H4 (cell line): ENCODE measurements around the gene HPSE2. TPM values are rescaled to one million over a fixed set of nuclear protein-coding genes. Genes with fewer than 3 reads are reported as not detected.
A peak's percentile ranks its signal among the peaks of the same experiment; 100 is the strongest.

Experiments
- DNase-seq: peaks from one replicate; pipeline ENCODE4 v3.0.0-alpha.2; 2015; ENCODE audit warnings: low spot score
- total RNA-seq: library from RNA; depleted of rRNA; stranded (reverse); fragments of >200 nt; shearing (Covaris generic); gene quantifications from 2 replicates; pipeline ENCODE4 v1.2.3, GENCODE V29; 2014

The HPSE2 gene
- total RNA-seq, 1 experiment from 2014 or later: not detected

GRCh38 chr10:98433881-98434732, 801.5 kb downstream of the HPSE2 start:
- DNase-seq: no peak

DNA sequence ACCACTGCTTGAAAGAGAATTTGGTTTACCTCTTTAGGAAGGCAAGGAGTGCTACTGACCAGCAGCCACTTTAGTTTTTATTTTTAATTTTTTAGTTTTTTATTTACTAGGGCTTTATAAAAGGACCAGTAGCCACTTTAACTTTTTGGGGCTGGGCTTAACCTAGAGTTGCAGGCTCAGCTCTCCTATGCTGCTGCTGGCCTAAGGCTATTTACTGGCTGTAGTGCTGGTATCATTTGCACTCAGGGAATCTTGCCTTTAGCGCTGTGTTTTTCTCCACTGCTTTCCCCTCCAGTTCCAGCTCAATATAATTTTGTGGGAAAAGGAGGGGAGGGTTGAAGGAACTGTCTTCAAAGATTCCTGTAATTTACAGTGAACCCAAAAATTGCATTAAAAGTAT, 802.3 kb downstream of the HPSE2 start:
- DNase-seq: no peak

- DNase-seq: no peak
Measured at GRCh38 chr10:98432330-98432729, 803.3 kb downstream of the HPSE2 start.

- no peak for DNase-seq
Measured at GRCh38 chr10:98431016-98431415, 804.6 kb downstream of the HPSE2 start.

DNA sequence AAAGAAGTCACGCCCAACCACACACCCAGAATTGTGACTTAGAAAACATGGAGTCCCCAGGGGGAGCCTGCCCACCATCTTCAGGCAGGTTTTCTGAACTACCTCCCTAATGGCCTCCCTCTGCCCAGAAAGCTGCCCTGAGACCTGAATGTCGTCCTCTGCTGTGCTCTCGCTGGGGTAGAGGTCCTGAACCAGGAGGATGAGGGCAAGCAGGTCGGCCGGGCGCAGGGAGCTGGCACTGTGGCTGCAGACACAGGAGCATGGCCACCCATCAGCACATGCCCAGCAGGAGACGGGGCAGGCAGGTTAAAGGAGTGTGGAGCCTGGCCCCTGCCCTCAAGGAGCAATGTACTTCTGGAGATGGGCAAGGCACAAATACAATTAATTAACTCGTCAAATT, 805.2 kb downstream of the HPSE2 start:
- no peak for DNase-seq

- DNase-seq: no peak
Measured at GRCh38 chr10:98429320-98430072, 806.2 kb downstream of the HPSE2 start.

DNA sequence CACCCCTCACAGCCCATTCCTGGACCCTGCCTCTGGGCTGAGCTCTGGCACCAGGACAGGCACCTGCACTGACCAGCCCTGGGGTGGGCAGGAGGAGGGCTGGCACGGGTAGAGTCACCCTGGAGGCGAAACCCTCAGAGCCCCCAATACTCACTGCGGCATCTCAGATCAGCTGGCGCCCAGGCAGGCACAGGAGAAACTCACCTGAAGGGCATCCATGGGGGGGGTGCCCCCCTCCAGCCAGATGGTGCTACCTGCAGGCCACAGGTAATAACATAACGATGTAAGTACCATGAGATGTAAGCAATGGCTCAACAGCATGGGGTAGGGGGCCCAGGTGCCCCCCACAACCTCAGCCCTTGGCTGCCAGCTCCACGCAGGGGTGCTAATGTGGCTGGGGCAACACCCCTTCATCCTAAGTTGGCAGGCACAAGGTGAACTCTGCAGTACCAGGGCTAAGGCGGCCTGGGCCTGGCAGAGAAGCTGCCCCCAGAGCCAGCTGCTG, 808.6 kb downstream of the HPSE2 start:
- DNase-seq: no peak

DNA sequence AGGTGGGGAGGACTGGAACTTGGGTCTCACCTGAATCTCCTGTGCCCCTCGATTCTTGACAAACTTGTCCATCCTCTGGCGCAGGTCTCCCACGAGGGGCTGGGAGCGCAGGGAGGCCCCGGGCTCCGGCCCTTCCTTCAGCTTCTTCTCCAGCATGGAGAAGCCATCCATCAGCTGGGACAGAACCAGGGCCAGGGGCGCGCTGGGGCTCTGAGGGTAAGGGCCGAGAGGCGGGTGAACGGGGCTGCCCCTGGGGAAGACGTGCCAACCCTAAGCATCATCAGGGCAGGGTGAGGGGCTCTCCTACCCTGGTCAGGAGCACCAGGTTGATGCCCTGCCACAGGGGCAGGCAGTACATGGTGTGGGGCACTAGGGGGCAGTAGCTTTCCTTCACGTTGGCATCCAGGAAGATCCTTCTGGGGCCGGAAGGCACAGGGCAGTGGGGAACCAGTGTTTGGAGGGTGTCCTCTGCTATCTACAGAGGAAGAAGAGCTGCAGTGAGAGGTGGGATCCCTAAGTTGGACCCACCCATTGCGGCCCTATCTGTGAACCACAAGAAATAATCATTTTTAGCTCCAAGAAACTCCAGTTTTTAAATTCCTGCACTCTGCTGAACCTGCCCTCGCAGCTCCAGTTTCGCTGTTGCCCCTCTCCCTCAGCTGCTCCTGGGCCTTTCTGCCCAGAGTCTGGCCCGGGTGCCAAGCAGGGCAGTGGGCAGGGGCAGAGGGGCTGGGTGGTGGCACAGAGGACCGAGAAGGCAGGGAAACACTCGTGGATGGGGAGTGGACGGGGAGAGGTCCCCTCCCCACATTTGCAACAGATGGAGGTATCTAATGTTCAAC, 809.9 kb downstream of the HPSE2 start:
- peak; percentile 38 for DNase-seq

DNA sequence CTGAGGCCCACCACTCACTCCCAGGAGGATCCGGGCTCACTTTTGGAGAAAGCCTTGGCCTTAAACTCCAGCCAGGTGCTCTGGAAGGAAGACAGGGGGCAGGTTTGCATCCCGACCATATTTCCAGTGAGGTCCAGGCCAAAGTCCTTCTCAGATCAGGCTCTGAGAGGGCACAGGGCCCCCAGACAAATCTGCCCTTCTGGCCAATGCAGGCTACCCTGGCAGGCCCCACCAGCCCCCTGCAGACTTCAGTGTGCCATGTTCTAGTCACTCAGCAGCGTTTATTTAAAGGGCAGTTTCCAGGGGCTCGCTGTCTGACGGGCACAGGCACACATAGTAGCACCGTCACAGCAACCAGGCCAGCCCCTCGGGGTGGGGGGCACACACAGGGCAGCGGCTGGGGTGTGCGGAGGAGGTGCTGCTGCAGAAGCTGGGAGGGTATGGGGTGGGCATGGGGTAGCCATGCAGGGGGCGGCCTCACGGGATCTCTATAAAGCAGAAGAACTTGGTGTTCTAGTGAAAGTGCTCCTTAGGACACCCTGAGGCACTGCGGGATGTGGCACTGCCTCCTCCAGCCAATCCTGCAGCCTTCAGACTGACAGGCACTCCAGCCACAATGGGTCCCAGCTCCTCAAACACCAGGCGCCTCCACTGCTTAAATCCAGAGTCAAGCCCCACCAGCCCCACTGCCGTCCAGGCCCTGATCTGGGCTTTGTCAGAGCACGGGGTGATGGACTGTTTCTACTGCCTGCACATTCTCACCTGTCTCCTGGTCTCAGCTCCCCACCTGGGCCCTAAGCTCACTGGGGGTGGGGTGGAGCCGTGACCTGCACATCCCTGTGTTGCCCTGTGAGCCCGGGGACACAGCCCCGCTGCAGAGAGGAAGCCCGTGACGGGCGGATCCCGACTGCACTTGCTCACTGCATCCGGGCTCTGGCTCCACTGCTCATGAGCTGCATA, 811.1 kb downstream of the HPSE2 start:
- DNase-seq: no peak

GRCh38 chr10:98423691-98424120, 811.9 kb downstream of the HPSE2 start:
- no peak for DNase-seq

GRCh38 chr10:98422182-98422581, 813.5 kb downstream of the HPSE2 start:
- no peak for DNase-seq

- no peak for DNase-seq
Measured at GRCh38 chr10:98420786-98421185, 814.9 kb downstream of the HPSE2 start.

- no peak for DNase-seq
Measured at GRCh38 chr10:98419469-98420261, 816.0 kb downstream of the HPSE2 start.

DNA sequence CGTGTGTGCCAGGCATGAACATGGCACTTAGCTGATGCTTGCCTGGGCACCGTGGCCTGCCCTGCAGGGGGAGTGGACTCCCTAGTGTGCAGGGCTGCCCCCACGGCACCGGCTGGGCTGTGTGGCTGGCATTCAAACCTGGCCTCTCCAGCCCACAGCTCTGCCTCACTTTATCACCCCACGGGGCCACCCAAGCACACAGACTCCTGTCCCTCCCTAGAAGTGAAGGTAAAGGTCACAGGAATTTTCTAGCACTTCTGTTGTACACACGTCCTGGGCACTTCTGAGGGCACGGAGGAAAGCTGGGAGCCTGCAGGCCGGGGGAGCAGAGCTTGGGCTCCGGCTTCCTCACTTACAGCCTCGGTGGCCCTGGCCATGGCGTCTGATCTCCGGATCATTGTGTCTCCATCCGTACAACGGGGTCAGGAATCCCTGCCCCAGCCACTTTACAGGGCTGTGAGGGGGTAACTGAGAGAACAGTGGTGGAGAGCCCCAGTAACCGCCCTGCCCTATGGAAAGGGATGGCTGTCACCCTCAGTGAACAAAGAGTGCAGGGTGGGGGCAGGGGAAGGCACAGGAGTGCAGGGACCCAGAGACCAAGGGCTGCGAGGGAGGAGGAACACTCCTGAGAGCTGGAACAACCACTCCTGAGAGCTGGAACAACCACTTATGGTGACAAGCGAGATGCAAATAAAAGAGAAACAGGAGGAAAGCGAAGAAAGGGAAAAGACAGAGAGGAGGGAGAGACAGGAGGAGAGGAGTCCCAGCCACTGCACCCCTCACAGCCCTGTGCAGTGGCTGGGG, 816.8 kb downstream of the HPSE2 start:
- no peak for DNase-seq

DNA sequence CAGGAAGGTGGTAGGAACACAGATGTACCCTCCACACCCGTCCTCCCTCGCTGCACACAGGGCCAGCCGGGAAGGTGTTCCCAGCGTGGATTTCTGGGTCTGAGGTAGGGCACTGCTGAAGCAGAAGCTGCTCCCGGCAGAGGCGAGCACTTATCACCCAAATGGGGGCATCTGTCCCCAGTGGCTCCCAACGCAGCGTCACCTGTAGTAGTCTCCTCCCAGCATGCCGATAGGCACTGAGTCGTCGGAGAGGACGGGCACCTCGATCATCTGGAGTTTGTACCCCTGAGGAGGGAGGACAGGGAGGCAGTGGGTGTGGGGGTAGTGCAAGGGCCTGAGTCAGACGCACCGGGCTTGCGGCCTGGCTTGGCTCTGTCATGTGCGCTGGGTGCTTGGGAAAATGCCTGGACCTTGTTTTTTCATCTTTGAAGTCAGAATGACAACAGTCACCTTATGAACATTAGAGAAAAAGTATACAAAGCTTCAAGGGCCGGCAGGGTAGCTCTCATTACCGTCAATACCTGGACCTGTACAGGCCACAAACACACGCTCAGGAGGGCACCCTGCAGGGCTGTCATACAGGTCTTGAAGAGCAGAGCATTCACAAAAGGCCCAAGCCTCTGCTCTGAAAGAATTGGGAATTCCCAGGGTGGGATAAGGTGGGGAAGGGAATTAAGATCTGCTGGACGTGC, 817.5 kb downstream of the HPSE2 start:
- DNase-seq: no peak

DNA sequence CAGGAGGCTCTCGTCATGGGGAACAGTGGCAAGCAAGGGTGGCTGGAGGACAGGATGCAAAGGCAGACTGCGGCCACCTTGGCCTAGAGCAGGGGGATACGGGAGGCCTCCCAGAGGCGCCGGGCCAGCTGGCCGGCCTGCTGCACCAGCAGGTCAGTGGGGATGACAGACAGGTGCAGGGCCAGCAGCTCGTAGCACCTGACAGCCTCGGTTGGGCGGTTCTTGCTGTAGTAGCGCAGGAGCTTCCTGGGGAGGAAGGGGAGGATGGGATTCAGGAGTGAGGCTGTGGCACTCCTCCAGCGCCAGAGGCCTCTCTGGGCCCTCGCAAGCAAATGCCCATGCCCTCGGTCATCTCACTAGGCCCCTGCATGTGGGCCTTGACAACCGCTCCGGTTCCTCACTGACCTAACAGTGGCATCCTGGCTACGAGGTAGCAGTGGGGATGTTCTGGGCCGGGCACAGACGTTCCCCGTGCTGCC, 818.1 kb downstream of the HPSE2 start:
- no peak for DNase-seq

DNA sequence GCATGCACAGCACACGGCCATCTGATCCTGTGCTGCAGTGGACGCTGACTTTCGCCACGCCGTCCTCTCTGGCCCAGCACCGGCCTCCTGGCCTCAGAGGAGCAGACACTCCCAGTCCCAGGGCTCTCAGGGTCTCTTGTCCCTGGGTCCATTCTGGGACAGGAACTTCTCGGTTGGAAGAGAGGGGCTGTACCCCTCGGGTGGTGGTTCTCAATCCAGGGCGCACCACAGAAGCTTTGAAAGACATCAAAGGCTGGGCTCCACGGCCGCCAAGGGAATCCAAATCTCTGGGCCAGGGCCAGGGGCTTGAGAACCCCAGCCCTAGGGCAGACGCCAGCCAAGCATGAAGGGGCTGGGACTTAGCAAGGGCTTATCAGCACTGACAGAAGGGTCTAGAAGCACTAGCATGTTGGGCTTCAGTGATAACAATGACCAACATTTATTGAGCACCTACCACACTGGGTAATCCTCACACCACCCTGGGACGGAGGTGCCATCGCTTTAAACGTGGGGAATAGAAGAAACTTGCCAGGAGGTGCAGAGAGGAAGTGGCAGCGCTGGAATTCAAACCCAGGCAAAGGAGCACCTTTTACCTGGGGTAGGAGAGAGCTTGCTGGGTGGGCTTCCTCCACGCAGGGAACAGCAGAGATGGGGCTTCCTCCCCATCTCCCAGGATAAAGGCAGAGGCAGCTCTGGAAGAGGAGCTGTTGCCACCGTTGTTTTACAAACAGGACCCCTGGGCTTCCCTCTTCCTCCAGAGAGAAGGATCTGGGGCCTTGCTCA, 818.9 kb downstream of the HPSE2 start:
- no peak for DNase-seq
